GM12892 (cell line): ENCODE results near the gene MT1X.
"Not testable (repeated sequence)": the region's sequence is repeated elsewhere in the genome, so short reads cannot be mapped to it uniquely, and the experiment has no call there.

ENCODE experiments used
- DNase-seq: peaks from one replicate; pipeline ENCODE4 v3.0.0; 2011; ENCODE audit not compliant: insufficient read length
- FAIRE-seq: peaks from 2 replicates; lab custom pipeline; 2011; peaks lifted over from hg19 to GRCh38; lab: Jason Lieb, UNC
- POLR2A ChIP-seq: IDR thresholded peaks from 2 replicates; pipeline ENCODE4 v1.6.1; 2011; ENCODE audit warnings: low read depth, low read length, control low read depth
- POLR2AphosphoS5 ChIP-seq: IDR thresholded peaks from 2 replicates; pipeline ENCODE4 v1.6.1; 2011; ENCODE audit warnings: low read depth, low read length, control low read depth
- TAF1 ChIP-seq: IDR thresholded peaks from 2 replicates; pipeline ENCODE4 v1.6.1; 2011; ENCODE audit warnings: low read depth, mild to moderate bottlenecking, control low read depth, low read length, borderline replicate concordance

Gene MT1X

GRCh38 chr16:56658327-56658875, 23.9 kb upstream of the MT1X start:
- DNase-seq (no peak), FAIRE-seq (no peak)
- TF ChIP-seq POLR2AphosphoS5 (no peak), POLR2A (no peak), TAF1 (no peak)

DNA sequence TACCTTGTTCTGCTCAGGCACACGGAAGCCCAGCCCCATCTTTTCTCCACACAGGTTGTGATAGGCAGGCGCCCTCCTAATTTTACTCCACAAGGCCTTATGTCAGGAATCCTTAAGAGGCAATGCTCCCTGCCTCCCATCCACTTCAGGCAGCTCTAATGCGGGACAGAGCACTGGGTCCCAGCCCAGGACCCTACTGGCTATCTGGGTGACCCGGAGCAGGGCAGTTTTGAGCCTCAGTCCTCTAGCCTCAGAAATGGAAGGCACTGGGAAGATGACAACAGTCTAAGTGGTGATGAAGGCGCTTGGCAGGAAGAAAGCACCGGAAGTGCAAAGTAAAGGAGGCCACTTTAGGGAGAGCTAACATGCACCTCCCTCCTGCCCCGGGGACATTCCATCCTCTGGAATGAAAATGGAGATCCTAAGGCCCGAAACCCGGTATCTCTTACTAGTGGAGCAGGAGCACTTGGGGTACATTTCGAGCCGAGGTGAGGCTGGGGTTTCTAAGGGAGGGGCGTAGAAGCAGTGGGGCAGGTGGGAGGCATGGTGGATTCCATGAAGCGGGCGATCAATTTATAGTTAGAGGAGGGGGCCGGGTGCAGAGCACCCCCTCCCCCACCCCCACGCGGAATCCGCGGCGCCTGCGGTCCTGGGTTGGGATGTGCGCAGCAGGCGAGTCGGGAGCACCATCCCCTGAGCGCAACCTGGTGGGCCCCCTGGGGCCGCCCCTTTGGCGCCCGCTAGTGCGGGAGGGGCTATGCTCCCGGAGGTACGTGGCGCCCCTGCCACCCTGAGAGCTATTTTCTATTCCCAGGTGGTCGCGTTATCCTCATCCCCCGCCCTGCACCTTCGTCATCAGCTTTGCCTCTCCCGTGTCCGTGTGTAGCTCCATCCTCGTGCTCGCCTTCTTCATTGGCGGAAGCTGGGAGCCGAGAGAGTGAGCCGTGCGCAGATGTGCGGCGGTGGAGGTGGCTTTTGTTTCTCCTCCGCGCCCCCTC, 19.6 kb upstream of the MT1X start:
- DNase-seq, result no peak
- TF ChIP-seq POLR2AphosphoS5, result no peak
- FAIRE-seq, result no peak

- no peak for FAIRE-seq
- DNase-seq, result no peak
- TF ChIP-seq POLR2AphosphoS5, result no peak
- TF ChIP-seq POLR2A, result no peak
- TF ChIP-seq TAF1, result no peak
These were observed 17.8 kb upstream of the MT1X start for GRCh38 chr16:56664506-56664905.

DNA sequence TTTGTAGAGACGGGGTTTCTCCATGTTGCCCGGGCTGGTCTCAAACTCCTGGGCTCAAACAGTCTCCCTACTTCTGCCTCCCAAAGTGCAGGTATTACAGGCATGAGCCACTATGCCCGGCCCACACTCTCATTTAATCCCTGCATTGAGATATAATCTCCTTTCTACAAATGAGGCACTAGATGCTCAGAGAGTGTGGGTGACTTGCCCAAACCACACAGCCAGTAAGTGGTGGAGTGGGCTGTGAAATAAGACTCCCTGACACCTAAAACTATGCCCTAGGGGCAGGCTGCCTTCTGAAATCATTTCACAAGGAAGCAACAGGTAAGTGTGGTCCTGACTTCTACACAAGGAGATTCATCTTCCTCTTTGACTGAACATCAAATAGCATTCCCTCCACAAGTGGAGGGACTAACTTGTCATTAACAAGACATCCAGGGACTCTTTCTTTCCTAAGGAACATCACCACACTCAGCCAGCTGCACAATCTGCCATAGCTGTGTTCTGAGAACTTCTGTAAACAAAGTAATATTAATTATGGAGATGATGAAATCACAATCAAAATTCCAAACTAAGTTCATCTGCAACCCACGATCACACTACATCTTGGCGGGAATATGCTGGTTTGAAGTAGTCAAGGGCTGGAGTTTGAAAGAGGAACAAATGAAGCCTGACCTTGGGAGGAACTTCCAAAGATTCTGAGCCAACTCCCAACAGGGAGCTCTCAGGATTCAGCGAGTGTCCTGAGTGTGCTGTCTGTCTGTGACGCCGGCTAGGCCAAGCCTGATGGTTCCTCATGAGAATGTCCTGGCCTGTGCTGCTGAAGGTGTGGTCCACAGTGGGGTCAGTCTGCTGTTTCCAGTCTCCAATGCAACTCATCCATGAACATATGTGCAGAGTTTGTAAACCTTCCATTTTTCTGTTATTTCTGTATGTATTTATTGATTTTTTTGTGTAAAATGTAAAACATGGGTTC, 16.7 kb upstream of the MT1X start:
- not testable (repeated sequence) for FAIRE-seq, DNase-seq

DNA sequence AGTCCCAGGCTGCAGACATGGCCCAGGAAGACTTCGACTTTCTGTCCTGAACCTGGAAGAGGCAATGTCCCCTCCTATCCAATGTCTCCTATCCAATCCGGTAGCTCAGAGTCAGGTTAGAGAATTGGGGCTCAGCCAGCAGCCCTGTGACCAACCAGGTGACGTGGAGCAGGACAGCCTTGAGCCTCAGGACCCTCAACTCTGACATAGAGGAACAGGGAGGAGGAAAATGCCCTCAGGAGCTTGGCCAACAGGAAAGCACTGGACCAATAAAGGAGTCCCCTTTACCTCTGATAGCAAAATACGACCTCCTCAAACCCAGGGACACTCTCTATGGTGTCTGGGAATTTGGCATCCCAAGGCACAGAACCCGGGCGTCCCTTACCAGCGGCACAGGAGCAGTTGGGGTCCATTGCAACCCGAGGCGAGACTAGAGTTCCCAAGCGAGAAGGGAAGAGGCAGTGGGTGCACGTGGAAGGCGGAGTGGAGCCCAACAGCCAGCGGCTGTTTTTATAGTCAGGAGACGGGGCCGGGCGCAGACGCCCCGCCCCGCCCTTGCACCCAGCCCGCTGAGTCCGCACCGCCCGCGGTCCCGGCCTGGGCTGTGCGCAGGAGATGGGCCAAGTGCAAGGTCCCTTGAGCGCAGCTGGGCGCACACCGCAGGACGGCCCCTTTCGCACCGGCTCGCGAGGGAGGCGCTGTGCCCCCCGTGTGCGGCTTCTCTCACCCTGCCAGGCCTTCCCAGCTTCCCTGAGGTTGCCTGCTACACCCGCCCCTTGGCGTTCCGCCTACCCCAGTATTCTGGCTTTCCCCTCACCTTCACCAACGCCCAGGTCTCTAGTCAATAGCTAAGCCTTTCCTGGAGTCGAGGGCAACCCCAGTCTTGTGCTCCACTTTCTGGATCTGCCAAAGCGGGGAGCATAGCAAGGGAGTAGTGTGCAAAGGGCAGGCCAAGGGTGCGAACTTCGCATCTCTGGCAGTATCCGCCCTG, 14.4 kb upstream of the MT1X start, which contains the start of gene MT1G:
Gene MT1G, minus strand, starts transcription at position 485 of the 991 bp plus-strand sequence. Its CDS starts 72 bp downstream, at position 413.
- DNase-seq, result no peak

DNA sequence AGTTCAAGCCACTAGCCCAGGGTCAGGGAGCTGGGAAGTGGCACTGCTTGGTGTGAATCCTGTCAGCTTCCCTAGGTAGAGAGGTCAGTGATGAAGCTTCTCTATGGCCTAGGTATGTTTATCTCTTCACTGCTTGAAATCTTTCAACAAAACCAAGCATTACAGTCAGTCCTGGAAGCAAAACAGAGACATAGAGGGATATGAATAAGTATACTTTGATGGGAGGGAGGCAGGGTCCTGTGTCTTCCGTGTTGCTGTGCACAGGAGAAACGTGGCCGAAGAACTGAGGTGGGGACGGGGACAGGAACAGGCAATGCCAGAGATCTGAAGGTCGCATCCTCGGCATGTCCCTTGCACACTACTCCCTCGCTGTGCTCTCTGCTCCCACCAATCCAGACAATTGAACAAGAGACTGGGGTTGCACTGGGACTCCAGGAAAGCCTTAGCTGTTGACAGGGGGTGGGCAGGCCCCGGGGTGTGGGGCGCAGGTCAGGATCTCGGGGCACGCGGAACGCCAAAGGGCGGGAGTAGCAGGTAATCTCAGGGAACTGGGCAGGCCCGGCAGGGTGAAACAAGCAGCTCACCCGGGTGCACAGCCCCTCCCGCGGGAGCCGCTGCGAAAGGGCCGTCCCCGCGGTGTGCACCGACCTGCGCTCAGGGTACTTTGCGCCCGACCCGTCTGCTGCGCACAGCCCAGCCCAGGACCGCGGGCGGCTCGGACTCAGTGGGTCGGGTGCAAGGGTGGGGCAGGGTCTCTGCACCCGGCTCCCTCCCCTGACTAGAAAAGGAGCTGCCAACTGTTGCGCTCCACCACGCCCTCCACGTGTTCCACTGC, 13.0 kb upstream of the MT1X start, which contains the start of gene MT1H:
Gene MT1H, plus strand, starts transcription at position 810 of the 835 bp plus-strand sequence. CDS start 71 bp downstream, outside the sequence.
- TF ChIP-seq POLR2AphosphoS5 (no peak), POLR2A (no peak), TAF1 (no peak)
- FAIRE-seq (no peak), DNase-seq (no peak)

More for the DNA sequence above, 14.4 kb upstream of the MT1X start, which contains the start of gene MT1G:
- no peak for FAIRE-seq
- no peak for TF ChIP-seq POLR2AphosphoS5
- no peak for TF ChIP-seq POLR2A
- TF ChIP-seq TAF1, result no peak

DNA sequence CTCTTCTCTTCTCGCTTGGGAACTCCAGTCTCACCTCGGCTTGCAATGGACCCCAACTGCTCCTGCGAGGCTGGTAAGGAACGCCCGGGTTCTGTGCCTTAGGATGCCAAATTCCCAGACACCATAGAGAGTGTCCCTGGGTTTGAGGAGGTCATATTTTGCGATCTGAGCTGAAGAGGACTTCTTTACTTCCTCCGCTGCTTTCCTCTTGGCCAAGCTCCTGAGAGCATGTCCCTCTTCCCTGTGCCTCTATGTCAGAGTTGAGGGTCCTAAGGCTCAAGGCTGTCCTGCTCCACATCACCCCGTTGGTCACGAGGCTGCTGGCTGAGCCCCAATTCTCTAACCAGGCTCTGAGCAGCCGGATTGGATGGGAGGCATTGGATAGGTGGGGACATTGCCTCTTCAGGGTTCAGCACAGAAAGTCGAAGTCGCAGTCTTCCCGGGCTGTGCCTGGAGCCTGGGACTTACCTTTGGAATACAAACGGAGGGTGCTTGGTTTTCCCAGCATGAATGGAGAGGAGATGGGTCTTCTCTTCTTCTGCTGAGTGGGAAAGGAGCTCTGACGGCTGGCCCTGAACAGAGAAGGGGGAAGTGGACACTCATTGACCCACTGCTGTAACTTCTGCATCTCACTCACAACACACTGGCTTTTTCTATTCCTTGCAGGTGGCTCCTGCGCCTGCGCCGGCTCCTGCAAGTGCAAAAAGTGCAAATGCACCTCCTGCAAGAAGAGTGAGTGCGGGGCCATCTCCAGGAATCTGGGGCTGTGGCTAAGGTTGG, 12.2 kb upstream of the MT1X start:
- FAIRE-seq (no peak), DNase-seq (no peak)
- TF ChIP-seq POLR2A (no peak), TAF1 (no peak), POLR2AphosphoS5 (no peak)

- no peak for TF ChIP-seq POLR2AphosphoS5
- no peak for DNase-seq
- no peak for FAIRE-seq
These were observed 11.7 kb upstream of the MT1X start for GRCh38 chr16:56670620-56670934.

DNA sequence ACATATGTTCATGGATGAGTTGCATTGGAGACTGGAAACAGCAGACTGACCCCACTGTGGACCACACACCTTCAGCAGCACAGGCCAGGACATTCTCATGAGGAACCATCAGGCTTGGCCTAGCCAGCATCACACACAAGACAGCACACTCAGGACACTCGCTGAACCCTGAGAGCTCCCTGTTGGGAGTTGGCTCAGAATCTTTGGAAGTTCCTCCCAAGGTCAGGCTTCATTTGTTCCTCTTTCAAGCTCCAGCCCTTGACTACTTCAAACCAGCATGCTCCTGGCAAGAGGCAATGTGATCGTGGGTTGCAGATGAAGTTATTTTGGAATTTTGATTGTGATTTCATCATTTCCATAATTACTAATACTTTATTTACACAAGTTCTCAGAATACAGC, 10.6 kb upstream of the MT1X start:
- not testable (repeated sequence) for DNase-seq, FAIRE-seq

- not testable (repeated sequence) for FAIRE-seq
These were observed 10.1 kb upstream of the MT1X start for GRCh38 chr16:56672171-56672570.

More at GRCh38 chr16:56672171-56672570, 10.1 kb upstream of the MT1X start:
- DNase-seq, result not testable (repeated sequence)
